Lower leg skin (tissue), 4 donors: ENCODE results near the gene SMIM10L2A. TPM values are rescaled to one million over a fixed set of nuclear protein-coding genes. Genes with fewer than 3 reads are reported as not detected.

ENCODE experiments used
- DNase-seq, 2 donors: peaks; one replicate each; pipeline ENCODE4 v3.0.0-alpha.2; 2019; ENCODE audit warnings: low spot score in 2 of 2
- H3K4me3 ChIP-seq: fragments of 200-600 bp; sonication (generic); 2 replicates; pipeline ENCODE4 v1.5.1; 2017; ENCODE audit warnings: mild to moderate bottlenecking, low read depth; ENCODE audit not compliant: poor library complexity, severe bottlenecking
- POLR2A ChIP-seq, 2 donors: fragments of 450-650 bp; IDR thresholded peaks; one replicate each; pipeline ENCODE4 v1.6.1; 2016 to 2017; ENCODE audit warnings: antibody characterized with exemption in 2 of 2, mild to moderate bottlenecking in 1 of 2, moderate library complexity in 1 of 2
- WGBS, 2 donors: methylation state at CpG; one replicate each; pipeline ENCODE4 v1.1.5; 2018; 5-methylcytosine and 5-hydroxymethylcytosine counted together
- intact Hi-C: fragments of 100-400 bp; cut with DNase I; formaldehyde crosslinking; loops from one replicate; pipeline ENCODE4 v1.15.0; 2023; ENCODE audit warnings: low total_unique reads
- total RNA-seq, 4 donors: library from RNA; depleted of rRNA; stranded (reverse); fragments of >200 nt; gene quantifications; one replicate each; pipeline ENCODE4 v1.1.0, GENCODE V29; 2016
- TF ChIP-seq, protein P1 (sequence below), 3 donors: fragments of 450-650 bp; IDR thresholded peaks; one replicate each; pipeline ENCODE4 v1.5.1; 2016; ENCODE audit warnings: antibody characterized with exemption in 3 of 3, mild to moderate bottlenecking in 3 of 3, moderate library complexity in 2 of 3

Gene SMIM10L2A
- total RNA-seq, 4 donors from 2014 or later = 1.3 to 2.6 (median 1.9) TPM

DNA sequence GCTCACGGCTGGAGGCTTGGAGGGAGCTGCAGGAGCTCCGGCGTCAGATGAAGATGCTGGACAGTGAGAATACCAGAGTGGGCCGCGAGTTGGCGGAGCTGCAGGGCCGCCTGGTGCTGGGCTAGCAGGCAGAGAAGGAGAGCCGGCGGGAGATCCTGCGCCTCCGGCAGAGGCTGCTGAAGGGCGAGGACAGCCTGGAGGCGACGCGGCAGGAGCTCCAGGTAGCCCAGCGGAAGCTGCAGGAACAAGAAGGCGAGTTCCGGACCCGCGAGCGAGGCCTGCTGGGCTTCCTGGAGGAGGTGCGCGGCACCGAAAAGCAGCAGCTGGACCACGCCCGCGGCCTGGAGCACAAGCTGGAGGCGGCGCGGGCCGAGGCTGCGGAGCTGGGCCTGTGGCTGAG is 14.7 kb downstream of the SMIM10L2A start:
- 83 to 86% methylated on average over 20 to 32 of the region's 32 CpGs for WGBS, 2 donors
- DNase-seq = no peak
- no peak for TF ChIP-seq POLR2A (IDR thresholded peaks at IDR 0.05)
- TF ChIP-seq, protein P1, sequence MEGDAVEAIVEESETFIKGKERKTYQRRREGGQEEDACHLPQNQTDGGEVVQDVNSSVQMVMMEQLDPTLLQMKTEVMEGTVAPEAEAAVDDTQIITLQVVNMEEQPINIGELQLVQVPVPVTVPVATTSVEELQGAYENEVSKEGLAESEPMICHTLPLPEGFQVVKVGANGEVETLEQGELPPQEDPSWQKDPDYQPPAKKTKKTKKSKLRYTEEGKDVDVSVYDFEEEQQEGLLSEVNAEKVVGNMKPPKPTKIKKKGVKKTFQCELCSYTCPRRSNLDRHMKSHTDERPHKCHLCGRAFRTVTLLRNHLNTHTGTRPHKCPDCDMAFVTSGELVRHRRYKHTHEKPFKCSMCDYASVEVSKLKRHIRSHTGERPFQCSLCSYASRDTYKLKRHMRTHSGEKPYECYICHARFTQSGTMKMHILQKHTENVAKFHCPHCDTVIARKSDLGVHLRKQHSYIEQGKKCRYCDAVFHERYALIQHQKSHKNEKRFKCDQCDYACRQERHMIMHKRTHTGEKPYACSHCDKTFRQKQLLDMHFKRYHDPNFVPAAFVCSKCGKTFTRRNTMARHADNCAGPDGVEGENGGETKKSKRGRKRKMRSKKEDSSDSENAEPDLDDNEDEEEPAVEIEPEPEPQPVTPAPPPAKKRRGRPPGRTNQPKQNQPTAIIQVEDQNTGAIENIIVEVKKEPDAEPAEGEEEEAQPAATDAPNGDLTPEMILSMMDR (IDR thresholded peaks at IDR 0.05) = no peak
- intact Hi-C loops = no loop called here
- H3K4me3 ChIP-seq = no peak overlapping the region

DNA sequence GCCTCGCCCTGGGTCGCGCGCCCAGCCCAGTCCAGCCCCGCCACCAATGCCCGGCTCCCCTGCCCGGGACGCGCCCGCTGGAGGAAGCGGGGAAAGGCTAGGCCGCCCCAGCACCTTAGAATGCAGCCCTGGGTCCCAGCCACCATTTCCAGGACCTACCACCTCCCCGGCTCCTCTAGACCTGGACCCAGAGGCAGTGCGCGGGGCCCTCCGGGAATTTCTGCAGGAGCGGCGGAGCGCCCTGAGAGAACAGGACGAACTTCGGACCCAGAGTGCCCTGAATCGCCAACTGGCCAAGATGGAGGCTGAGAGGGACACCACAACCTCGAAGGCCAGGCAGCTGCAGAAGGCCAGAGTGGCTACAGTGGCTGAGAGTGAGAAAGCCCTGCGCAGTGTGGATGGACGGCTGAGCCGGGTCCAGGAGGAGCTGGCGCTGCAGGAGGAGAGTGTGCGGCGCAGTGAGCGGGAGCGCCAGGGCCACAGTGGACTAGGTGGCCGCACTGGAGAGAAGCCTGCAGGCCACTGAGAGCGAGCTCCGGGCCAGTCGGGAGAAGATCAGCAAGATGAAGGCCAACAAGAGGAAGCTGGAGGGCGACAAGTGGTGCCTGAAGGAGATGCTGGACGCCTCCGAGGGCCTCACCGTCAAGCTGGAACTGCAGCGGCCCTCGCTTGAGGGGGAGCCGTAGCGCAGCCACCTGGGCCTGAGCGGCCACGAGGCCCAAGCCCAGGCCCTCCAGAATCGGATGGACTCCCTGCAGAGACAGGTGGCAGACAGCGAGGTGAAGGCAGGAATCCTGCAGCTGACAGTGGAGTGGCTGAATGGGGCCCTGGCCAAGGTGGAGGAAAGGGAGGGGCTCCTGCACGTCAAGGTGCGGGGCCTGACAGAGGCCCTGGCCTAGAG is 15.5 kb downstream of the SMIM10L2A start:
- peak in 1 of 2 donors; percentile 72 for DNase-seq
- WGBS, 2 donors = 88 to 96% methylated on average over 37 to 49 of the region's 49 CpGs

DNA sequence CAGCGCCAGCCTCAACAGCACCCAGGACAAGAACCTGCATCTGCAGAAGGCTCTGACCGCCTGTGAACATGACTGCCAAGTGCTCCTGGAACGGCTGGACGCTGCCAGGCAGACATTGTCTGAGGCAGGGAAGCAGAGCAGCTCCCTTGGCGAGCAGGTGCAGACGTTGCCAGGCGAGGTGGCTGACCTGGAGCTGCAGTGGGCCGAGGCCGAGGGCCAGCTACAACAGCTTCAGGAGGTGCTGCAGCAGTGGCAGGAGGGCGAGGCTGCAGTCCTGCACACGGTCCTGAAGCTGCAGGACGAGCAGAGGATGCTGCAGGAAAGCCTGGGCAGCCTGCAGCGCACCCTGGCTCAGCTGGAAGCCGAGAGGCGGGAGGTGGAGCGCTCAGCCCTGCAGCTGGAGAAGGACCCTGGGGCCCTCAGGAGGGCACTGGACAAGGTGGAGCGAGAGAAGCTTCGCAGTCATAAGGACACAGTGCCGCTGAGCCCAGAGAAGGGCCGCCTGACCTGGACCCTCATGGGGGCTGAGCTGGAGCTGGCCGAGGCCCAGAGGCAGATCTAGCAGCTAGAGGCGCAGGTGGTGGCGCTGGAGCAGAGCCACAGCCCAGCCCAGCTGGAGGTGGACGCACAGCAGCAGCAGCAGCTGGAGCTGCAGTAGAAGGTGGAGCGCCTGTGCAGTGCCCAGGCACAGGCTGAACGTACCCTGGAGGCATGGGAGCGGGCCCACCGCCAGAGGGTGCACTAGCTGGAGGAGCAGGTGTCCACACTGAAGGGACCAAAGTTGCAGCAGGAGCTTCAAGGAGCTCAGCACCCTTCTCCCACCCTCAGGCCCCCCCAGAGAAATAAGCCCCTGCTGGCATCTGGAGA is 16.4 kb downstream of the SMIM10L2A start:
- no peak overlapping the region for H3K4me3 ChIP-seq
- TF ChIP-seq, protein P1 (IDR thresholded peaks at IDR 0.05) = no peak
- no peak for TF ChIP-seq POLR2A (IDR thresholded peaks at IDR 0.05)
- intact Hi-C loops = no loop called here
- 73 to 76% methylated on average over 10 to 24 of the region's 28 CpGs for WGBS, 2 donors
- peak in 1 of 2 donors; percentile 68 for DNase-seq

More for the DNA sequence above, 15.5 kb downstream of the SMIM10L2A start:
- H3K4me3 ChIP-seq = no peak overlapping the region
- intact Hi-C loops = no loop called here
- no peak for TF ChIP-seq POLR2A (IDR thresholded peaks at IDR 0.05)
- TF ChIP-seq, protein P1 (IDR thresholded peaks at IDR 0.05) = no peak

DNA sequence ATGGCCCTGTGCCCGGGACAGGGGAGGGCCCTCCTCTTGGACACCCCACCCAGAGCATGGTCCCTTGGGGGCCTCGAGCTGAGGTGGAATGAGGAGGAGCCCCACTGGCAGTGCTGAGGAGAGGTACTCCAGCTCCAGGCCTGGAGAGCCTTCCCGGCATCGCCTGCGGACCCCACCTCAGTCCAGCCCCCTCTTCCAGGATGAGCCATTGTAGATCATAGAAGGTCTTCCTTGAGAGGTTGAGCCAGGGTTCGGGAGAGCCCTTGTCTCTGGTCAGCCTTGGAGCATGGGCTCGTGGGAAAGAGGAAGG is 16.9 kb downstream of the SMIM10L2A start:
- TF ChIP-seq, protein P1 (IDR thresholded peaks at IDR 0.05) = no peak
- TF ChIP-seq POLR2A (IDR thresholded peaks at IDR 0.05) = no peak
- intact Hi-C loops = no loop called here
- 84 to 88% methylated on average over 1 to 7 of the region's 7 CpGs for WGBS, 2 donors
- DNase-seq = peak in 1 of 2 donors; percentile 61
- H3K4me3 ChIP-seq = no peak overlapping the region

DNA sequence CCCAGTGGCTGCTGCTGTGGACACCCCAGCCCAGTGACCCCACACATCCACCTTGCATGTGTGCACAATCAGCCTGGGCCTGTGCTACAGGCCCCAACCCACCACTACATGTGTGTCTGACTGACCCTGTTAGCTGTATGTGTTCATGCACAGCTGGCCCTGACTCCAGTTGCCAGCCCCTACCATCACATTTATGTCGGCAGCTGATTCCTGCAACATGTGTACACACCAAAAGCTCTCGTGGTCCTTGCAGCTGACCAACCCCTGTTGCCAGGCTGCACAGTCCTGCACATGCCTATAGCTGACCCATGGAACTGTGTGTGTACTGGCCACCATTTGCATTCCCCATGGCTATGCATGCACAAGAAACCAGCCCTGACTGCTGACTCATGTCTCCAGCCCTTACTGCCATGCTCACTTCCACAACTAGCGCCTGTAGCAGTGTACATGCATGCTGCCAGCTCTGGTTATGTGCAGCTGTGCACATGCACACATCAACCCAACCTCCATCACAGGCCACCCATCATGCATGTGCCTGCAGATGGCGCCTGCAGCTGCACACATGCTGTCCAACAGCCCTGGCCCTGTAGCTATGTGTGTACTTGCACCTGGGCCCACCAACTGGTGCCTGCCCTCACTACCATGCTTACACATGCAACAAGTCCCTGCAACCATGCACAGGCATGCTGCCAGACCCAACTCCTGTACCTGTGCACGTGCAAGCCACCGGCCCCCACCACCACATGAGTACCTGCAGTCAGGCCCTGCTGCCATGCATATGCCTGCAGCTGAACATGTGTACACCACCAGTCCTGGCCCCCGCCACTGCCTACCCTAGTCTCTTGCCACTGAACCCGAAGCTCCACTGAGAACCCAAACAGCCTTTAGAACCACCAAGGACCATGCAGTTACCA is 28.1 kb downstream of the SMIM10L2A start:
- TF ChIP-seq, protein P1 (IDR thresholded peaks at IDR 0.05) = no peak
- TF ChIP-seq POLR2A (IDR thresholded peaks at IDR 0.05) = no peak
- H3K4me3 ChIP-seq = no peak overlapping the region
- intact Hi-C loops = no loop called here
- 74 to 82% methylated on average over 5 to 8 of the region's 8 CpGs for WGBS, 2 donors
- no peak for DNase-seq
